MCF 10A (cell line): ENCODE data around the gene DCHS2. TPM values are rescaled to one million over a fixed set of nuclear protein-coding genes. Genes with fewer than 3 reads are reported as not detected.

Experiments used
- BruUV-seq: library from RNA; stranded (reverse); fragments of 400-500 nt; replicated peaks from 2 replicates; lab custom pipeline; 2021; lab: Mats Ljungman, UMichigan
- CTCF ChIA-PET: fragments of 300-600 bp; sonication (Branson Sonifier 250); formaldehyde crosslinking; extraction: SDS; loops from one replicate; lab custom pipeline; 2021; ENCODE audit warnings: antibody characterized with exemption, inconsistent platforms; lab: Yijun Ruan, JAX
- POLR2A ChIA-PET: fragments of 300-600, 350-650 bp; sonication (Branson Sonifier 250); formaldehyde crosslinking; extraction: SDS; loops from one replicate; lab custom pipeline; 2020; ENCODE audit warnings: antibody characterized with exemption, inconsistent platforms; lab: Yijun Ruan, JAX
- DNase-seq: peaks from one replicate; pipeline ENCODE4 v3.0.0-alpha.2; 2018; ENCODE audit not compliant: unreplicated experiment
- H3K27ac Mint-ChIP-seq: one replicate; pipeline ENCODE4 v1.8.0; 2022; ENCODE audit warnings: mild to moderate bottlenecking, low read depth, mixed read lengths; ENCODE audit not compliant: unreplicated experiment
- H3K27me3 Mint-ChIP-seq: one replicate; pipeline ENCODE4 v1.8.0; 2022; ENCODE audit warnings: mixed read lengths; ENCODE audit not compliant: insufficient read depth, unreplicated experiment
- H3K36me3 Mint-ChIP-seq: one replicate; pipeline ENCODE4 v1.8.0; 2022; ENCODE audit warnings: mild to moderate bottlenecking, moderate library complexity, mixed read lengths; ENCODE audit not compliant: insufficient read depth, unreplicated experiment
- H3K4me1 Mint-ChIP-seq: one replicate; pipeline ENCODE4 v1.8.0; 2022; ENCODE audit warnings: mixed read lengths; ENCODE audit not compliant: insufficient read depth, unreplicated experiment
- H3K4me3 Mint-ChIP-seq: one replicate; pipeline ENCODE4 v1.8.0; 2022; ENCODE audit warnings: mild to moderate bottlenecking, moderate library complexity, mixed read lengths; ENCODE audit not compliant: unreplicated experiment
- H3K9me3 Mint-ChIP-seq: one replicate; pipeline ENCODE4 v1.8.0; 2022; ENCODE audit warnings: mixed read lengths; ENCODE audit not compliant: unreplicated experiment
- intact Hi-C: fragments of 100-400 bp; cut with micrococcal nuclease; formaldehyde crosslinking; loops from 2 replicates; pipeline ENCODE4 v1.14.1; 2022
- total RNA-seq: library from RNA; stranded (reverse); gene quantifications from 2 replicates; pipeline ENCODE4 v1.2.3, GENCODE V29; 2022
- TF ChIP-seq, protein P1 (sequence below): fragments of 200-600 bp; IDR thresholded peaks from one replicate; pipeline ENCODE4 v1.8.0; 2022; ENCODE audit warnings: antibody characterized with exemption, mild to moderate bottlenecking; ENCODE audit not compliant: unreplicated experiment

The DCHS2 gene
- total RNA-seq, 1 experiment from 2014 or later = 0.02 TPM

DNA sequence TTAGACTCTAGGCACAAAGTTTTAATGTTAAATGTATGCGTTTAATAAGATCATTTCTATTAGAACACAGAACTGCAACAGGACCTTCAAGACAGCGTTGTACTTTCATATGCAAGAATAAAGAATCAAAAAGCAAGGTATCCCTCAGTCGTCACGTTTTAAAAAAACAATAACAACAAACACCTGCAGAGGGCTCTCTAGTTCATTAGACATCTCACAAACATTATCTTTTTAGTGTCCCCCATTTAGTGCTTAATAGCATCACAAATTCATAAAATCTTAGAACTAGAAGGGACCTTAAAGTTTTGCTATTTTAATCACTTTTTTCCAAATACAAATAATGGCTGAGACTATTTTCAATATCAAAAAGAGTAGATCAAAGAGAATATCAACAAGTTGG is 236.6 kb downstream of the DCHS2 start:
- TF ChIP-seq, protein P1, sequence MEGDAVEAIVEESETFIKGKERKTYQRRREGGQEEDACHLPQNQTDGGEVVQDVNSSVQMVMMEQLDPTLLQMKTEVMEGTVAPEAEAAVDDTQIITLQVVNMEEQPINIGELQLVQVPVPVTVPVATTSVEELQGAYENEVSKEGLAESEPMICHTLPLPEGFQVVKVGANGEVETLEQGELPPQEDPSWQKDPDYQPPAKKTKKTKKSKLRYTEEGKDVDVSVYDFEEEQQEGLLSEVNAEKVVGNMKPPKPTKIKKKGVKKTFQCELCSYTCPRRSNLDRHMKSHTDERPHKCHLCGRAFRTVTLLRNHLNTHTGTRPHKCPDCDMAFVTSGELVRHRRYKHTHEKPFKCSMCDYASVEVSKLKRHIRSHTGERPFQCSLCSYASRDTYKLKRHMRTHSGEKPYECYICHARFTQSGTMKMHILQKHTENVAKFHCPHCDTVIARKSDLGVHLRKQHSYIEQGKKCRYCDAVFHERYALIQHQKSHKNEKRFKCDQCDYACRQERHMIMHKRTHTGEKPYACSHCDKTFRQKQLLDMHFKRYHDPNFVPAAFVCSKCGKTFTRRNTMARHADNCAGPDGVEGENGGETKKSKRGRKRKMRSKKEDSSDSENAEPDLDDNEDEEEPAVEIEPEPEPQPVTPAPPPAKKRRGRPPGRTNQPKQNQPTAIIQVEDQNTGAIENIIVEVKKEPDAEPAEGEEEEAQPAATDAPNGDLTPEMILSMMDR = peak; percentile 5
- no peaks in the 10 kb centered on the region for H3K36me3 Mint-ChIP-seq
- no peaks in the 10 kb centered on the region for H3K27me3 Mint-ChIP-seq
- BruUV-seq = no TSS peak
- peak; percentile 6 for DNase-seq
- H3K4me1 Mint-ChIP-seq = no peaks in the 10 kb centered on the region
- intact Hi-C loops = no loop called here
- H3K4me3 Mint-ChIP-seq = no peak overlapping the region
- CTCF ChIA-PET = interaction anchor here (1.1 to 1.5 kb wide), 2 partner anchors 251 to 470 kb away, joined by 4 read pairs; no protein-coding TSS in a partner anchor
- POLR2A ChIA-PET = no interaction called here
- no peaks in the 10 kb centered on the region for H3K9me3 Mint-ChIP-seq
- no peak overlapping the region for H3K27ac Mint-ChIP-seq

DNA sequence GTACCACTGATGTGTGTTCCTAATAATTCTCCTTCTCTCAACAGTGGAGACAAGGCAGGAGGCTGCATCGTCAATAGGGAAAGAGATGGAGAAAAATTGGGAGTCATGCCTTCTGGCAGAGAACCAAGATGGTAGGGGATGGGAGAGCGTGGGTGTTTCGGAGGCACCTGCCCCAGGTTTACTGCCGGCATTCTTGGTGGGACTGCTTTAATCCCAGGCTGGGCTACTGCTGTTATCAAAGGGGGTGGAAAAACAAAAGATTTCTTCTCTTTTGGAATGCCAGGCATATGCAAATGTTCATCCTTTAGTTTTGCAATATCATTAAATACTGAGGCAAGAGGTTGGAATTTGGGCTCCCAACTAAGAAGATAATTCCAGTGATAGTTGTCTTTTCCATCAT is 257.0 kb downstream of the DCHS2 start:
- ChIA-PET CTCF (no interaction called here), POLR2A (no interaction called here)
- DNase-seq = no peak
- Mint-ChIP-seq H3K9me3 (no peaks in the 10 kb centered on the region), H3K4me3 (no peak overlapping the region), H3K27ac (no peak overlapping the region), H3K36me3 (no peaks in the 10 kb centered on the region), H3K4me1 (no peaks in the 10 kb centered on the region), H3K27me3 (no peaks in the 10 kb centered on the region)
- intact Hi-C loops = no loop called here
- TF ChIP-seq, protein P1 = no peak
- BruUV-seq = no TSS peak

DNA sequence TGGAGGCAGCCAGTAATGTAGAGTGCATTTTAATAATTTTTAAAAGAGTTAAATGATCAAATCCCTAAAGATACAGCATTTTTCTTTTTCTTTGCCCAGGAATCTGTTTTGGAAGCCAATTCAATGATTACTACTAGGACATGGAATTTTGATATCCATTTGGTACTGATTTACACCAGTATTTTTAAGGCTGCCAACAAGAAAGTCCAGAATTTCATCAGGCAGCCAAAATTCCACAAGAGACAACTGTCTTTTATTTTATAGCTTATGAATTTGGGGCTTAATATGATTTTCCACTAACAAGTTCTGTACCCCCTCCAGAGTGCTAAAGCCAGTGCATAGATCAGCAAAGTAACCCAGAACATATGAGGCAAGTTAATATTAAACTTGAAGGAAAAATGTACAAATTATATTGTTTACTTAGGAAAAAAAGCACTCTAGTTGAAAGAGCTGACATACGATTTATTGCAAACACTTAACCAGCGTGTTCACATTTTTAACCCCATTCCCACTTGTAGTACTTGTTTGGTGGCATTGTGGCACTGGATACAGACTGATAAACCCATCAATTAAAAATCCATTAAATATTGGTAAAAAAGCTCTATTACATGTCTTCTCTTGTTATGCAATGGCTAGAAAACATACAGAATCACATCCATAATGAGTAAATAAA is 259.7 kb downstream of the DCHS2 start:
- no peak for DNase-seq
- Mint-ChIP-seq H3K4me1 (no peaks in the 10 kb centered on the region), H3K9me3 (no peaks in the 10 kb centered on the region), H3K27ac (no peak overlapping the region), H3K36me3 (peaks cover 6% of the 10 kb centered on the region), H3K4me3 (no peak overlapping the region), H3K27me3 (no peaks in the 10 kb centered on the region)
- no TSS peak for BruUV-seq
- intact Hi-C loops = no loop called here
- POLR2A ChIA-PET = interaction anchor here (0.6 kb wide), 1 partner anchor 17 kb away, joined by 3 read pairs; no protein-coding TSS in a partner anchor
- TF ChIP-seq, protein P1 = no peak
- CTCF ChIA-PET = interaction anchor here (0.6 kb wide), 1 partner anchor 20 kb away, joined by 4 read pairs; no protein-coding TSS in a partner anchor

GRCh38 chr4:154230723-154231122 is 260.9 kb downstream of the DCHS2 start:
- POLR2A ChIA-PET = no interaction called here
- no peaks in the 10 kb centered on the region for H3K27me3 Mint-ChIP-seq
- no TSS peak for BruUV-seq
- no peak overlapping the region for H3K4me3 Mint-ChIP-seq
- peaks cover 6% of the 10 kb centered on the region for H3K36me3 Mint-ChIP-seq
- H3K27ac Mint-ChIP-seq = peak overlapping the region; percentile 70
- H3K9me3 Mint-ChIP-seq = no peaks in the 10 kb centered on the region
- intact Hi-C loops = no loop called here
- TF ChIP-seq, protein P1 = no peak
- H3K4me1 Mint-ChIP-seq = no peaks in the 10 kb centered on the region
- DNase-seq = no peak
- CTCF ChIA-PET = no interaction called here
